ENCODE results near the gene GRM7.

The GRM7 gene

DNA sequence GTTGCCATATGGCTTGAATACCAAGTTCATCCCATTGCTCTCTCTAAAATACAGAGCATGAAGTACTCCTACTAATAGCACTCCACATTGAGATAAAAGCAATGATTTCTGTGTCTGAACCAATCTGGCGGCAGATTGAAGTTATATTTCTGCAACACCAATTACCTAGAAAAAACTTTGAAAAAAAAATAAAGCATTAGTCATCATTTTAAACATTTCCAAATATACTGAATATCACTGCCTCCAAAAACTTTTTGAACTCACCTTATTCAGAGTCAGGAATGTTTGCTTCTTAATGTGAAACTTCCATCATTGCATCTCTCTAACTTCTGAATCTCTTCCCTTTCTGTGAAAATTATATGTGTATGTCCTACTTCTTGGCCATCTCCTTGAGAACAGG, 540.5 kb downstream of the GRM7 start:
- H3K4me1 ChIP-seq (ENCODE audit: control insufficient read depth, insufficient read depth, low read length): no peaks in the 10 kb centered on the region

DNA sequence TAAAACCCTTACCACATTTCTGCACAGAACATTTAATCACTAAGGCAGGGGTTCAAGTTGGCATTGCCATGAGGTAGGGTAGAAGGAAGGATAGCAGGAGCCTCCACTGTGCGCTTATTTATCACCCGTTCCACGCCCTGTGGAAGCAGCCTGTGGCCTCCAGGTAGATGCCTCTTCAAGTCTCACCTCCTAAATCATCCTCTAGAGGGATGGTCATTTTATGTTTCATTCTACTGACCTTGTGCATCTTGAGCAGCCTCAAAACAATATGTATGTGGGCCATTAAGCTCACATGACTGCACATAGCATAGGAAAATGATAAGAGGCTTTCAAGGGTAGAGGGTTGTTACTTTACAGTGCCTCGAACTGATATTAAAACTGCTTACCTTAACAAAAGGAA, 546.2 kb downstream of the GRM7 start:
- no peaks in the 10 kb centered on the region for H3K27me3 ChIP-seq (ENCODE audit: control insufficient read depth, insufficient read depth, low read length)
- H3K4me3 ChIP-seq (ENCODE audit: low read length): no peak overlapping the region
- H3K4me1 ChIP-seq (ENCODE audit: control insufficient read depth, insufficient read depth, low read length): no peaks in the 10 kb centered on the region

More for the DNA sequence above, 540.5 kb downstream of the GRM7 start:
- Histone ChIP-seq H3K4me3 (ENCODE audit: low read length) (no peak overlapping the region), H3K27me3 (ENCODE audit: control insufficient read depth, insufficient read depth, low read length) (no peaks in the 10 kb centered on the region), H3K4me2 (ENCODE audit: low read length) (no peak overlapping the region), H3K36me3 (ENCODE audit: insufficient read depth, low read length) (no peaks in the 10 kb centered on the region), H3K9me3 (replicated peaks; ENCODE audit: low read length) (no peaks in the 10 kb centered on the region), H3K9ac (ENCODE audit: low read depth, low read length) (no peak overlapping the region)

DNA sequence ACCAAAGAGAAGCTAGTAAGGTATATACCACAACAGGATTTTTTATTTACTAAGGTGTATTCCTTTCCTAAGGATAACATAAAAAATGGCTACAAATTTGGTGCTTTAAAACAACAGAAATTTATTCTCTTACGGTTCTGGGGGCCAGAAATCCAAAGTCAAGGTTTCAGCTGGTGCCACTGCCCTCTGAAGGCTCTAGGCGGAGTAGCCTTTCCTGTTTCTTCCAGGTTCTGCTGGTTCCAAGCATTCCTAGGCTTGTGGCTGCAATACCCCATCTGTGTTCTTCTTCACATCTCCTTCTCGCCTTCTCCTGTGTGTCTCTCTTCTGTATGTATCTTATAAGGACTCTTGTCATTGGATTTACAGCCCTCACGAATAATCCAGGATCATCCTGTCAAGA, 549.9 kb downstream of the GRM7 start:
- H3K9me3 ChIP-seq (replicated peaks; ENCODE audit: low read length): no peaks in the 10 kb centered on the region
- H3K9ac ChIP-seq (ENCODE audit: low read depth, low read length): no peak overlapping the region
- H3K4me2 ChIP-seq (ENCODE audit: low read length): no peak overlapping the region
- H3K4me3 ChIP-seq (ENCODE audit: low read length): no peak overlapping the region
- no peaks in the 10 kb centered on the region for H3K4me1 ChIP-seq (ENCODE audit: control insufficient read depth, insufficient read depth, low read length)
- no peaks in the 10 kb centered on the region for H3K27me3 ChIP-seq (ENCODE audit: control insufficient read depth, insufficient read depth, low read length)
- H3K36me3 ChIP-seq (ENCODE audit: insufficient read depth, low read length): no peaks in the 10 kb centered on the region

More for the DNA sequence above, 546.2 kb downstream of the GRM7 start:
- Histone ChIP-seq H3K9me3 (replicated peaks; ENCODE audit: low read length) (no peaks in the 10 kb centered on the region), H3K36me3 (ENCODE audit: insufficient read depth, low read length) (no peaks in the 10 kb centered on the region), H3K4me2 (ENCODE audit: low read length) (no peak overlapping the region), H3K9ac (ENCODE audit: low read depth, low read length) (no peak overlapping the region)

DNA sequence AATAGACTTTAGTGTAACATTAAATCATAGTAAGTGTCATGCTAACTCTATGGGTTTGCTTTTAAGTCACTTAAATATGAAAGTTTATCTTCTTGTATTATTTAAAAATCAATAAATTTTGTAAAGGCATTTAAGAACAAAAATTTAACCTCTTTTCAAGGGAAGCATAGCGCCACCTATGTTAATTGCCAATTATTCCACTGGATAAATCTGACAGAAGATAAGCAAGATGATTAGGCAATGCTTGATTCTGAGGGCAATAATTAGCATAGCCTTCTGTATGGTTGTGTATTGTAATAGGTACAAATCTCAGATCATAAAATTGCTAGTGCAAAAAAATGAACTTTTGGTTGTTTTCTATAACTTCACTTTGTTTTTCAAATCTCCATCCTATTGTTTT, 560.1 kb downstream of the GRM7 start:
- Histone ChIP-seq H3K4me3 (ENCODE audit: low read length) (no peak overlapping the region), H3K4me2 (ENCODE audit: low read length) (no peak overlapping the region), H3K27me3 (ENCODE audit: control insufficient read depth, insufficient read depth, low read length) (no peaks in the 10 kb centered on the region), H3K9me3 (replicated peaks; ENCODE audit: low read length) (peaks cover 6% of the 10 kb centered on the region), H3K36me3 (ENCODE audit: insufficient read depth, low read length) (no peaks in the 10 kb centered on the region), H3K4me1 (ENCODE audit: control insufficient read depth, insufficient read depth, low read length) (no peaks in the 10 kb centered on the region), H3K9ac (ENCODE audit: low read depth, low read length) (no peak overlapping the region)

DNA sequence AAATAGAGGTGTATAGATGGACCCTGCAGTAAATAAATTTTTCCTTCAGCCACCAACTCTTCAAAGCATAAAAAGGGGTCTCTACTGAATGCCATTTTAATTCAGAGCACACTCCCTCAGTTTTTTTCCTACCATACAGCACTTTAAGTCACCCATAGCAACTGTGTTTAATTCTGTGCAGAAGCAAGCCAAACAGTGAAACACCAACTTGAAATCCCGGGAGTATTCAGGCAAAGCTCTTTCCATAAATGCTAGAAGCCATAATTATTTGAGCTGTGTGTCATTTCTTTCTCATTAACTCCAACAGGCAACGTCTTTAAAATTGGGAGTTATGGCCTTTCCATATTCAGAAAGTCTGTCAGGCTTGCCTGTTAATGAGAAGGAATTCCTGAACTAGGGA, 562.1 kb downstream of the GRM7 start:
- Histone ChIP-seq H3K9ac (ENCODE audit: low read depth, low read length) (no peak overlapping the region), H3K9me3 (replicated peaks; ENCODE audit: low read length) (peaks cover 6% of the 10 kb centered on the region), H3K4me1 (ENCODE audit: control insufficient read depth, insufficient read depth, low read length) (no peaks in the 10 kb centered on the region), H3K27me3 (ENCODE audit: control insufficient read depth, insufficient read depth, low read length) (no peaks in the 10 kb centered on the region), H3K36me3 (ENCODE audit: insufficient read depth, low read length) (no peaks in the 10 kb centered on the region), H3K4me3 (ENCODE audit: low read length) (no peak overlapping the region), H3K4me2 (ENCODE audit: low read length) (no peak overlapping the region)

DNA sequence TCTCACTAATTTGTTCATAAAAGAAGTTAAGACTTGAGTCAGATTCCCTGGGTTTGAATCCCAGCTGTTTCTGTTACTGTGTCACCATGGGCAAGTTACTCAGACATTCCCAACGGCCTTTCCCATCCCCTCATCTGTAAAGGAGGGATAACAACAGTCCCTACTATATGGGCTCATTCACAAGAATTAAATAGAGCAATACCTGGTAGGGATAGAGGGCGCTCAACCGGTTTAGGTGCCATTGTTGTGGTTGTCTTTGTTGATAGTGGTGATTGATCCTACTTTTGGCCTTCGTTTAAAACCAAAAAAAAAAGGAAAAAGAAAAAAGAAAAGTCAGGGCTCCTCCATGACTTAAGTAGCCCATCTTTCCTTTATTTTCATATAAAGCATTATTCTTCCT, 563.1 kb downstream of the GRM7 start:
- H3K4me1 ChIP-seq (ENCODE audit: control insufficient read depth, insufficient read depth, low read length): no peaks in the 10 kb centered on the region
- H3K36me3 ChIP-seq (ENCODE audit: insufficient read depth, low read length): no peaks in the 10 kb centered on the region
- no peak overlapping the region for H3K9ac ChIP-seq (ENCODE audit: low read depth, low read length)
- no peak overlapping the region for H3K4me2 ChIP-seq (ENCODE audit: low read length)
- H3K9me3 ChIP-seq (replicated peaks; ENCODE audit: low read length): peaks cover 6% of the 10 kb centered on the region
- H3K27me3 ChIP-seq (ENCODE audit: control insufficient read depth, insufficient read depth, low read length): no peaks in the 10 kb centered on the region
- no peak overlapping the region for H3K4me3 ChIP-seq (ENCODE audit: low read length)

DNA sequence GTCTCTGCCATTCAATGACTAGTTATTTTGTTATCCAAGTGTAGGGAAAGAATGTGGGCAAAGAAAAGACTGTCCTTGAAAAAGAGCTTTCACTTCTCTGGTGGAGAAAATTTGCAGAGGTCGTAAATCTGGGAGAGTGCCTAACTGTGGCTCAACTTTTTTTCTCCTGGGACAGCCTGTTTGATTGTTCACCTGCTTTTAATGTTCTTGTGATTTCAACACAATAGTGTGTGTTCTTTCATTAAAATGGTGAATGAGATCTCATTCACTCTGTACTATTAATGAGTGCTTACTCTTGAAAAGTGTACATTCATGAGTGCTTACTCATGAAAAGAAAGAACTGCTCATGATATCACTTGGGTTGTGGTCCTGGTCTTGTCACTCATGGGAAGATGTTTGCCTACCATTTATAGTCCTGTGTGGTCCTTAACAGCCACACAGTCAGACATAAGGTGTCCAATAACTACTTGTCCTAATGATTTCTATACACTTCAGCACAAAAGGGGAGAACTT, 567.3 kb downstream of the GRM7 start:
- H3K36me3 ChIP-seq (ENCODE audit: insufficient read depth, low read length): no peaks in the 10 kb centered on the region
- H3K27me3 ChIP-seq (ENCODE audit: control insufficient read depth, insufficient read depth, low read length): no peaks in the 10 kb centered on the region
- H3K4me2 ChIP-seq (ENCODE audit: low read length): no peak overlapping the region
- H3K4me3 ChIP-seq (ENCODE audit: low read length): no peak overlapping the region
- no peaks in the 10 kb centered on the region for H3K4me1 ChIP-seq (ENCODE audit: control insufficient read depth, insufficient read depth, low read length)
- H3K9ac ChIP-seq (ENCODE audit: low read depth, low read length): no peak overlapping the region
- peaks cover 6% of the 10 kb centered on the region for H3K9me3 ChIP-seq (replicated peaks; ENCODE audit: low read length)

DNA sequence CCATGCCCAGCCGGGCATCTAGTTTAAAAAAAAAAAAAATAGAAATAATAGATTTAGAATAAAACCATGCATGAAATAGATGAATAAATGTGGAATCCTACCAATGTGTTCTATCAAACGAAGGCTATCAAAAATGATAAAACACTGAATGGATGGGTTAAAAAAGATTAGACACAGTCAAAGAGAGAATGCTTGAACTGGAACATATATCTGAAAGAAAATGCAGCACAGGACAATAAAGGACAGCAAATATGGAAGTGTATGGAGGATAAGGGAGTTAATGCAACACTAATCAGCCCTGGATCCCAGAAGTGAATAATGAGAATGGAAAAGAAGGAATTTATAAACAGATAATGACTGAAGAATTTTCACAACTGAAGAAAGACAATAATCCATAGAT, 571.7 kb downstream of the GRM7 start:
- no peaks in the 10 kb centered on the region for H3K4me1 ChIP-seq (ENCODE audit: control insufficient read depth, insufficient read depth, low read length)
- H3K4me2 ChIP-seq (ENCODE audit: low read length): no peak overlapping the region
- H3K9me3 ChIP-seq (replicated peaks; ENCODE audit: low read length): no peaks in the 10 kb centered on the region
- no peaks in the 10 kb centered on the region for H3K36me3 ChIP-seq (ENCODE audit: insufficient read depth, low read length)
- H3K9ac ChIP-seq (ENCODE audit: low read depth, low read length): no peak overlapping the region
- H3K4me3 ChIP-seq (ENCODE audit: low read length): no peak overlapping the region
- H3K27me3 ChIP-seq (ENCODE audit: control insufficient read depth, insufficient read depth, low read length): no peaks in the 10 kb centered on the region

DNA sequence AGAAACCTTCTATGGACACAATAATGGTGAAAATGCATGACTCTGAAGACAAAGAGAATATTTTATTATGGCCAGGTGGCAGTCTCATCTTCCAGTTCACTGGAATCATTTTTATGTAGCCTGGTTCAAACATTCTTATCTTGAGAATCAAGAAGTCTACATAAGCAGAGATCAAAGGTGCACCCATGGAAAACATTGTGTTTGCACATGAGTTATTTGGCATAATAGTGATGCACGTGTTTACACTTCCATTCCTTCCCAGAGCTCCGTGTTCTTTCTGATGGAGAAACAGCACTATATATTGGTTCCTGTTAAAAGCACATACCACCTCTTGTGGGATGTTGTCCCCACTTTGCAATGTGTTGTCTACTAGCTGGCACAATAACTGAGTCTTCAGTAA, 572.2 kb downstream of the GRM7 start:
- Histone ChIP-seq H3K36me3 (ENCODE audit: insufficient read depth, low read length) (no peaks in the 10 kb centered on the region), H3K9ac (ENCODE audit: low read depth, low read length) (no peak overlapping the region), H3K4me2 (ENCODE audit: low read length) (no peak overlapping the region), H3K4me3 (ENCODE audit: low read length) (no peak overlapping the region), H3K4me1 (ENCODE audit: control insufficient read depth, insufficient read depth, low read length) (no peaks in the 10 kb centered on the region), H3K27me3 (ENCODE audit: control insufficient read depth, insufficient read depth, low read length) (no peaks in the 10 kb centered on the region), H3K9me3 (replicated peaks; ENCODE audit: low read length) (no peaks in the 10 kb centered on the region)

DNA sequence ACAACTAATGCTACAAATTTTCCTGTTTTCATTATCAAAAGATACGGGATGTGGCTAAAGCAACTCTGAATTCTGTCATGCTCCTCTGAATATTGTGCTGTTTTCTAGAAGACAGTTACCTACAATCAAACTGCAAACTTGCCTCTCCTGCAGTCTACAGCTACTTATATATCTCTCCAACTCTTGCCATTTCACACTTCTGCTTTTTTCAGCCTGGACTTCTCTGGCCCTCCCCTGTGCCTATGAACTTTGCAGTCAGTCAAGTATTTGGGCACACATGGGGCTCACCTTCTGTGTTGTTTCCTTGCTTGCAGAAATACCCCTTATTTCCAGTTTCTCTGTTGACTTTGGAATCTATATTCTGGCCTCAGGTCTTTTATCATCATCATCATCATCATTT, 575.6 kb downstream of the GRM7 start:
- no peaks in the 10 kb centered on the region for H3K27me3 ChIP-seq (ENCODE audit: control insufficient read depth, insufficient read depth, low read length)
- no peaks in the 10 kb centered on the region for H3K36me3 ChIP-seq (ENCODE audit: insufficient read depth, low read length)

DNA sequence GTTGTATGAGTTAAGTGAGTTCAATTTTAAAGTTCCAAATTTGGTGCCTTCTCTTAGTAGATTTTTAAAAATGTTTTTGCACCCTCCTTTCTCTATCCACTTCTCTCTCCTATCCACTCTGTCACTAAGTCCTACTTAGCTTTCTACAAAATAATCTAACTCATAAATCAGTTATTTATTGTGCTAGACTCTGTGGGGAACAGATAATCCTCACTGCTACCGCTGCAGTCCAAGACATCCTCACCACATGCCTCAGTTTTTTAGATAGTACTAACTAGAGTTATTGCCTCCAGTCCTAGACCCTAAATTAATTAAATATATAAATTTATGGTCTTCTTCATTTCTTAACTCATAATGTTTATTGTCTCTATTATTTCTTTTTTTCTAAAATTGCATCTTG, 576.3 kb downstream of the GRM7 start:
- Histone ChIP-seq H3K4me3 (ENCODE audit: low read length) (no peak overlapping the region), H3K9ac (ENCODE audit: low read depth, low read length) (no peak overlapping the region), H3K9me3 (replicated peaks; ENCODE audit: low read length) (peaks cover 4% of the 10 kb centered on the region), H3K27me3 (ENCODE audit: control insufficient read depth, insufficient read depth, low read length) (no peaks in the 10 kb centered on the region), H3K36me3 (ENCODE audit: insufficient read depth, low read length) (no peaks in the 10 kb centered on the region), H3K4me1 (ENCODE audit: control insufficient read depth, insufficient read depth, low read length) (no peaks in the 10 kb centered on the region), H3K4me2 (ENCODE audit: low read length) (no peak overlapping the region)

More for the DNA sequence above, 575.6 kb downstream of the GRM7 start:
- Histone ChIP-seq H3K4me3 (ENCODE audit: low read length) (no peak overlapping the region), H3K9ac (ENCODE audit: low read depth, low read length) (no peak overlapping the region), H3K4me1 (ENCODE audit: control insufficient read depth, insufficient read depth, low read length) (no peaks in the 10 kb centered on the region), H3K4me2 (ENCODE audit: low read length) (no peak overlapping the region), H3K9me3 (replicated peaks; ENCODE audit: low read length) (peaks cover 4% of the 10 kb centered on the region)

DNA sequence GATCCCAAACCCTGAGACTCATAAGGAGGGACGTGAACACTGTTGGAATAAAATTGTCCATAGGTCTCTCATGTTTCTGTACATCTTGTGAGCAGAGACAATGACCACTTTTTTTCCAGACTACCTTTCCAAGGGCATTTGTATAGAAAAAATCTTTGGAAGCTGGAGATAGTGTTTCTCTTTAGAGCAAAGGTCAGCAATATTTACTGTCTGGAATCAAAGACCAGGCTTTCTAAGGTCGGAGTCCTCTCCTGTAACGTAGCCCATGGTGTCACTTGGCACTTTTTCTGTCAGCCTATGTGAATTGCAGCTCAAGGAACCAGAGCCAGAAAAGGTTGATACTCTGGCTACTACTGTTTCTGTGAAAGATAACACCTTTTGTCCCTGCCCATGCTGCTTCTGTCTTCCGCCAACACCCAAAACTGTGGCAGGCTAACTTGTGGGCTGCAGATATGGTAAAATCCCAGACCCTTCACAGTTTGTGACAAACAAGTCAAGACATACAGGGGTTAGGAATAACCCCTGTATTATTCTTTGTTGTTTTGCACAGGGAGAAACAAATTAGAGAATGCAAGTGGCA, 578.3 kb downstream of the GRM7 start:
- H3K9me3 ChIP-seq (replicated peaks; ENCODE audit: low read length): peaks cover 6% of the 10 kb centered on the region
- H3K4me2 ChIP-seq (ENCODE audit: low read length): no peak overlapping the region
- H3K4me1 ChIP-seq (ENCODE audit: control insufficient read depth, insufficient read depth, low read length): no peaks in the 10 kb centered on the region
- H3K27me3 ChIP-seq (ENCODE audit: control insufficient read depth, insufficient read depth, low read length): no peaks in the 10 kb centered on the region
- no peak overlapping the region for H3K4me3 ChIP-seq (ENCODE audit: low read length)
- H3K9ac ChIP-seq (ENCODE audit: low read depth, low read length): no peak overlapping the region
- no peaks in the 10 kb centered on the region for H3K36me3 ChIP-seq (ENCODE audit: insufficient read depth, low read length)
